ENCODE results near the gene TGFB2. TPM values are rescaled to one million over a fixed set of nuclear protein-coding genes. Genes with fewer than 3 reads are reported as not detected.

TGFB2 gene
- total RNA-seq, 1 experiment from 2014 or later, result 0.34 TPM

DNA sequence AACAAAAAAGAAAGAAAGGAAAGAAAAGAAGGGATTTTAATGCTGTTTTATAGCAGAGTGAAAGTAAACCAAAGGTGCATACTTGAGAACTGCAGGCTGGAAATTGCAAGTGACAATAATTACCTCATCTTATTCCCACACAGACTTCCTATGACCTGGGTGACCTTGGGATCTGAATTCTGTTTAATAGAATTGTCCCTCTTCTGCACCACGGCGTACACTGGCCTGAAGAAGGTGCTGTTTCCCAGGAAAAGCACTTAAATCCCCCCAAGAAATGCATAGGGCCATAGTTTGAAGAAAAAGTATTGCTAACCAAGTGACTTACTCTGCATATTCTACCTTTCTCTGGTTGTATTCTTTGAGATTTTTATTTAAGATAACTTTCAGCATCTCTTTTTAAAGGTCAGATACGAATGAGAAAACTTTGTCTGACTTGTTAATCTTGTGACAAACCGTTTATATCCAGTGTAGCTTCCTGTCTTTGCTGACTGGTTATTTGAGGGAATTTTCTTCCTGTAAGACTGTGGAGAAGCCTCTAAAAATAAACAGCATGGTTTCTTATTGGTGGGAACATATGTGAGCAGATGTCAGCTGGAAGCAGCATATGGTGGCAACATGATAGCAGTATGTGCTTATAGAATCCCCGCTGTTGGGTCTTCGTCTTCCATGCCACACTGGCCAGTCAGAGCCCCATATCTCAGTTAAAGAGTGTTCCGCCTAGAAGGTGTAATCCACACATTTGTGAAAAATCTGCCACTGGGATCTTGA is 16.3 kb downstream of the TGFB2 start:
- RAD21 ChIA-PET (ENCODE audit: low non-redundant PET in 1 of 2, low total read pairs in 2 of 2, uncharacterized antibody in 2 of 2, unreplicated experiment in 2 of 2), result no interaction called here
- no peak overlapping the region for H3K27ac ChIP-seq (ENCODE audit: low read depth, low read length)
- no peaks in the 10 kb centered on the region; a peak in 1 of 4 replicates for H3K4me1 ChIP-seq (ENCODE audit: control insufficient read depth in 1 of 2, insufficient read depth in 2 of 2, low read length in 2 of 2)
- peak; percentile 31 for DNase-seq (ENCODE audit: low read depth, low spot score)
- ATAC-seq, result peak; percentile 75
- BruUV-seq (replicated peaks), result no TSS peak
- H3K9me3 ChIP-seq (ENCODE audit: control insufficient read depth in 1 of 2, insufficient read depth in 1 of 2, low read depth in 1 of 2, low read length in 2 of 2), result no peaks in the 10 kb centered on the region
- CTCF ChIA-PET, result interaction anchor here (1.5 kb wide), 1 partner anchor 705 kb away, joined by 5 read pairs; no protein-coding TSS in a partner anchor
- no peaks in the 10 kb centered on the region for H3K9me2 ChIP-seq (ENCODE audit: insufficient read depth)
- no peaks in the 10 kb centered on the region for H3K79me2 ChIP-seq (ENCODE audit: insufficient read depth, low read length)
- intact Hi-C loops (cut with micrococcal nuclease), result loop anchor here (1.0 to 10.0 kb wide), 4 partner anchors 159 to 706 kb away; no protein-coding TSS in a partner anchor
- H3K27me3 ChIP-seq (ENCODE audit: insufficient read depth, low read length), result no peaks in the 10 kb centered on the region
- no peak overlapping the region for H3K9ac ChIP-seq (ENCODE audit: low read length)
- TF ChIP-seq, protein P1, sequence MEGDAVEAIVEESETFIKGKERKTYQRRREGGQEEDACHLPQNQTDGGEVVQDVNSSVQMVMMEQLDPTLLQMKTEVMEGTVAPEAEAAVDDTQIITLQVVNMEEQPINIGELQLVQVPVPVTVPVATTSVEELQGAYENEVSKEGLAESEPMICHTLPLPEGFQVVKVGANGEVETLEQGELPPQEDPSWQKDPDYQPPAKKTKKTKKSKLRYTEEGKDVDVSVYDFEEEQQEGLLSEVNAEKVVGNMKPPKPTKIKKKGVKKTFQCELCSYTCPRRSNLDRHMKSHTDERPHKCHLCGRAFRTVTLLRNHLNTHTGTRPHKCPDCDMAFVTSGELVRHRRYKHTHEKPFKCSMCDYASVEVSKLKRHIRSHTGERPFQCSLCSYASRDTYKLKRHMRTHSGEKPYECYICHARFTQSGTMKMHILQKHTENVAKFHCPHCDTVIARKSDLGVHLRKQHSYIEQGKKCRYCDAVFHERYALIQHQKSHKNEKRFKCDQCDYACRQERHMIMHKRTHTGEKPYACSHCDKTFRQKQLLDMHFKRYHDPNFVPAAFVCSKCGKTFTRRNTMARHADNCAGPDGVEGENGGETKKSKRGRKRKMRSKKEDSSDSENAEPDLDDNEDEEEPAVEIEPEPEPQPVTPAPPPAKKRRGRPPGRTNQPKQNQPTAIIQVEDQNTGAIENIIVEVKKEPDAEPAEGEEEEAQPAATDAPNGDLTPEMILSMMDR (IDR thresholded peaks at IDR 0.05 in 2 of 3, conservative IDR thresholded peaks at IDR 0.05 in 1 of 3; ENCODE audit: borderline replicate concordance in 1 of 3, insufficient read depth in 1 of 3, low read depth in 2 of 3, low read length in 2 of 3), result peak; percentile 47 to 72 (median 53); a peak in 5 of 6 replicates
- TF ChIP-seq RAD21 (IDR thresholded peaks at IDR 0.05; ENCODE audit: low read depth) (peak; percentile 82), ZNF274 (IDR thresholded peaks at IDR 0.05; ENCODE audit: low read depth, low read length) (no peak), SP1 (IDR thresholded peaks at IDR 0.05; ENCODE audit: low read depth) (no peak), EZH2phosphoT487 (IDR thresholded peaks at IDR 0.05; ENCODE audit: borderline replicate concordance) (no peak), POLR2AphosphoS5 (IDR thresholded peaks at IDR 0.05; ENCODE audit: low read depth, low read length) (no peak), EGR1 (IDR thresholded peaks at IDR 0.05; ENCODE audit: low read depth) (no peak), SRF (IDR thresholded peaks at IDR 0.05; ENCODE audit: low read depth) (no peak)
- no peaks in the 10 kb centered on the region for H4K20me1 ChIP-seq (ENCODE audit: insufficient read depth)
- no peak overlapping the region for H3K4me3 ChIP-seq (replicated peaks in 1 of 2; ENCODE audit: low read depth in 1 of 2, low read length in 2 of 2)
- no peak overlapping the region for H2AFZ ChIP-seq (ENCODE audit: low read depth, low read length, poor library complexity, severe bottlenecking)
- no peak overlapping the region for H3K4me2 ChIP-seq (ENCODE audit: low read length)
- no peaks in the 10 kb centered on the region for H3K36me3 ChIP-seq (ENCODE audit: control insufficient read depth in 1 of 2, insufficient read depth in 2 of 2, low read length in 2 of 2)
- POLR2A ChIA-PET, result no interaction called here
